ENCODE results near the gene UTP14C. TPM values are rescaled to one million over a fixed set of nuclear protein-coding genes. Genes with fewer than 3 reads are reported as not detected.

Gene UTP14C
- total RNA-seq, result 4.0 TPM

DNA sequence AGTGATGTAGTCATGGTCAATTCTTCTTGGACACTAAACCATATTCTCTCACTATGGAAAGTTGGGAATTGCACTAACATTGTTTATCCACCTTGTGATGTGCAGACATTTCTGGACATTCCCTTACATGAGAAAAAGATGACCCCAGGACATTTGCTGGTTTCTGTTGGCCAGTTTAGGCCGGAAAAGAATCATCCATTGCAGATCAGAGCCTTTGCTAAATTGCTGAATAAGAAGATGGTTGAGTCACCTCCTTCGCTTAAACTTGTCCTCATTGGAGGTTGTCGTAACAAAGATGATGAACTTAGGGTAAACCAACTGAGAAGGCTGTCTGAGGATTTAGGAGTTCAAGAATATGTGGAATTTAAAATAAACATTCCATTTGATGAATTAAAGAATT is at the start of gene UTP14C:
UTP14C (plus strand) TSS at position 211 of the 400 bp plus-strand sequence. CDS start 4,114 bp downstream, outside the sequence.
- peaks cover 6 to 11% of the 10 kb centered on the region in 2 donors for H3K9me3 ChIP-seq
- no peaks in the 10 kb centered on the region for H3K27me3 ChIP-seq
- peaks cover 66 to 100% of the 10 kb centered on the region in 2 donors for H3K36me3 ChIP-seq
- no peak within 1 kb of the TSS for H3K27ac ChIP-seq
- intact Hi-C loops (cut with DNase I), result no loop called here
- TF ChIP-seq, protein P1, sequence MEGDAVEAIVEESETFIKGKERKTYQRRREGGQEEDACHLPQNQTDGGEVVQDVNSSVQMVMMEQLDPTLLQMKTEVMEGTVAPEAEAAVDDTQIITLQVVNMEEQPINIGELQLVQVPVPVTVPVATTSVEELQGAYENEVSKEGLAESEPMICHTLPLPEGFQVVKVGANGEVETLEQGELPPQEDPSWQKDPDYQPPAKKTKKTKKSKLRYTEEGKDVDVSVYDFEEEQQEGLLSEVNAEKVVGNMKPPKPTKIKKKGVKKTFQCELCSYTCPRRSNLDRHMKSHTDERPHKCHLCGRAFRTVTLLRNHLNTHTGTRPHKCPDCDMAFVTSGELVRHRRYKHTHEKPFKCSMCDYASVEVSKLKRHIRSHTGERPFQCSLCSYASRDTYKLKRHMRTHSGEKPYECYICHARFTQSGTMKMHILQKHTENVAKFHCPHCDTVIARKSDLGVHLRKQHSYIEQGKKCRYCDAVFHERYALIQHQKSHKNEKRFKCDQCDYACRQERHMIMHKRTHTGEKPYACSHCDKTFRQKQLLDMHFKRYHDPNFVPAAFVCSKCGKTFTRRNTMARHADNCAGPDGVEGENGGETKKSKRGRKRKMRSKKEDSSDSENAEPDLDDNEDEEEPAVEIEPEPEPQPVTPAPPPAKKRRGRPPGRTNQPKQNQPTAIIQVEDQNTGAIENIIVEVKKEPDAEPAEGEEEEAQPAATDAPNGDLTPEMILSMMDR (IDR thresholded peaks at IDR 0.05), result no peak
- DNase-seq (ENCODE audit: low spot score in 2 of 2), result no peak
- no peak within 1 kb of the TSS for H3K4me3 ChIP-seq
- no peaks in the 10 kb centered on the region for H3K4me1 ChIP-seq

DNA sequence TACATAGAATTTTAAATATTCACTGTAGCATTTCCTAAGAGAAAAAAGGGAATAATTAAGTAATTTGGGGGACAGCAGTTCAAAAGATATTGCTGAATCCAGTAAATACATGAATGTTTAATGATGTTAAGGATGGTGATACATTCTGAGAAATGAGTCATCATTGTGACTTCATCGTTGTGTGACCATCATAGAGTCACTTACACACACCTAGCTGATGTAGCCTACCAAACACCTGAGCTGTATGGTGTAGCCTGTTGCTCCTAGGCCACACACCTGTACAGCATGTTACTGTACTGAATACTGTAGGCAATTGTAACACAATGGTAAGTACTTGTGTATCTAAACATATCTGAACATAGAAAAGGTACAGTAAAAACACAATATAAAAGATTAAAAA is 48.1 kb upstream of the UTP14C start:
- intact Hi-C loops (cut with DNase I), result no loop called here
- TF ChIP-seq, protein P1 (IDR thresholded peaks at IDR 0.05), result no peak
- H3K36me3 ChIP-seq, result no peaks in the 10 kb centered on the region

GRCh38 chr13:51976890-51977289 is 47.6 kb upstream of the UTP14C start:
- no peaks in the 10 kb centered on the region for H3K9me3 ChIP-seq
- intact Hi-C loops (cut with DNase I), result no loop called here
- H3K4me3 ChIP-seq, result no peak overlapping the region
- H3K4me1 ChIP-seq, result no peaks in the 10 kb centered on the region
- H3K36me3 ChIP-seq, result no peaks in the 10 kb centered on the region
- H3K27me3 ChIP-seq, result no peaks in the 10 kb centered on the region
- H3K27ac ChIP-seq, result no peak overlapping the region
- DNase-seq (ENCODE audit: low spot score in 2 of 2), result no peak
- TF ChIP-seq, protein P1 (IDR thresholded peaks at IDR 0.05), result no peak

More for the DNA sequence above, 48.1 kb upstream of the UTP14C start:
- Histone ChIP-seq H3K9me3 (no peaks in the 10 kb centered on the region), H3K4me3 (no peak overlapping the region), H3K4me1 (no peaks in the 10 kb centered on the region), H3K27me3 (no peaks in the 10 kb centered on the region), H3K27ac (no peak overlapping the region)
- DNase-seq (ENCODE audit: low spot score in 2 of 2), result no peak

DNA sequence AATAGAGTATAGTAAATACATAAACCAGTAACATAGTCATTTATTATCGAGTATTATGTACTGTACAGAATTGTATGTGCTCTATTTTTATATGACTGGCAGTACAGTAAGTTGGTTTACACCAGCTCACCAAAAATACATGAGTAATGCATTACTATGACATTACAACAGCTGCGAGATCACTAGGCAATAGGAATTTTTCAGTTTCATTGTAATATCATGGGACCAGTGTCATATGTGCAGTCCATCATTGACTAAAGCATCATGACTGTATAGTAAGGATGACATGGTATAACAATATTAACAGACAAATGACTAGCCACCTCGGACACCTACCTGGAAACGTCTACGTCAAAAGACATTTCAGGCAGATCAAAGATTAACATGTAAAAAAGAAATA is 46.9 kb upstream of the UTP14C start:
- no peaks in the 10 kb centered on the region for H3K36me3 ChIP-seq
- no peaks in the 10 kb centered on the region for H3K9me3 ChIP-seq

DNA sequence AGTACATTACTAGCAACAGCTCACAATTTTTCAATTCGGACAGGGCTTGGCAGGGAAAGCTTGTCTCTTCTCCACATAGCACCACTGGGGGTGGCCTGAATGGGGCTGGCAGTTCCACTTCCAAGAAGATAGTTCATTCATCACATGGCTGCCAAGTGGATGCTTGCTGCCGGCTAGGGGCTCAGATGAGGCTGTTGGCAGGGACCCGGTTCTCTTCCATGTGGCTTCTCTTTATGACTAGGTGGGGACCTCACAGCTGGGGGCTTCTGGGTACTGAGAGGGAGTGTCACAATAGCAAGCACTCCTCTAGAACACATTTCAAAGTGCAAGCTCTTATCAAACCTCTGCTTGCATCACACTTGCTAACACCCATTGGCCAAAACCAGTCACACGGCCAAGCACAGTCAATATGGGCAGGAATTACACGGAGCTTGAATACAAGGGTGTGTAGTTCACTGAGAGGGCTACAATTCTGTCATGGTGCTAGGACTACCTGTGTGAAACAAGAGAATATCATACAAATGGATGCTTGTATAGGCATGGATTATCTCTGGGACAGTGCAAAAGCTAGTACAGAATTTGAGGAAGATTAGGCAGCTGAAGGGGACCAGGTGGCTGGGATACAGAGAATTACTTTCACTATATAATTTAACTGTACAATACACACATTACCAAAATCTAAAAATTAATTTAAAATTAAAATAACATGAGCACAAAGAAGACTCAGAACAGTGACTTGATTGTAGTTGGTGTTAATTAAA is 45.5 kb upstream of the UTP14C start:
- DNase-seq (ENCODE audit: low spot score in 2 of 2), result no peak
- H3K27me3 ChIP-seq, result no peaks in the 10 kb centered on the region
- H3K9me3 ChIP-seq, result no peaks in the 10 kb centered on the region
- H3K4me3 ChIP-seq, result no peak overlapping the region
- no peaks in the 10 kb centered on the region for H3K36me3 ChIP-seq
- no peaks in the 10 kb centered on the region for H3K4me1 ChIP-seq
- TF ChIP-seq, protein P1 (IDR thresholded peaks at IDR 0.05), result no peak
- no peak overlapping the region for H3K27ac ChIP-seq
- intact Hi-C loops (cut with DNase I), result no loop called here

More for the DNA sequence above, 46.9 kb upstream of the UTP14C start:
- intact Hi-C loops (cut with DNase I), result no loop called here
- no peak overlapping the region for H3K4me3 ChIP-seq
- H3K4me1 ChIP-seq, result no peaks in the 10 kb centered on the region
- TF ChIP-seq, protein P1 (IDR thresholded peaks at IDR 0.05), result no peak
- H3K27me3 ChIP-seq, result no peaks in the 10 kb centered on the region
- no peak for DNase-seq (ENCODE audit: low spot score in 2 of 2)
- no peak overlapping the region for H3K27ac ChIP-seq
